HG03095 (cell line): ENCODE results near the gene MEST.
"Not testable (repeated sequence)": the region's sequence is repeated elsewhere in the genome, so short reads cannot be mapped to it uniquely, and the experiment has no call there.

Source experiments
- ATAC-seq: cut with Tn5 transposase; IDR thresholded peaks from one replicate; pipeline ENCODE4 v1.9.1; 2021; ENCODE audit warnings: moderate library complexity; ENCODE audit not compliant: unreplicated experiment

Gene MEST

DNA sequence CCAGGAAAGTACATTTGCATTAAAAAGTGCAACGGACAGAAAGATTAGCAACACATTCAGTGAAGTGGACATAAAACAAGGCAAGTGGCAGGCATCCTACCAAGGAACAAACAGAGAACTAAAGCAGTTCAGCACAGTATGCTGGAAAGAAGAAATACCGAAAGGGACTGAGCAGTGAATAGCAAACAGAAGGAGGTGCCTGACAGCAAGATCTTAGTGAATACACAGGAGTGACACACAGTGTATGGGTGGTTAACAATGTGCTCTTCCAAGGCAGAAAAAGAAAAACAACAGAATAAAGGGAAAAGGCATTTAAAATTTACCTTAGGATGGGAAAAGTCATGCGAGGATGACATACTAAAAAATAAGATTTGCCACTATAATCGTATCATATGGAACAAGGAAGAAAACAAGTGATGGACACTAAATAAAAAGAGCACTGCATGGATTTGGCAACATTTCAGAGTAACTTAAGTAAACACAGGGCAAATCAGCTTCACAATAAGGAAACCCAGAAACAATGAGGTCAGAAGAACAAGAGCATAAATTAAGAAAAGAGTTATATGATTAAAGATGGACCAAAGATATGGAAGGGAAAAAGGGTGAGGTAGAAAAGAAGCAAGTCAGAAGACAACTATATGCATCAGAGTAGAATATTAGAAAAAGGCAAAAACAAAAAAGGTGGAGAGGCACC lies 29.5 kb downstream of the MEST start:
- ATAC-seq = no peak

DNA sequence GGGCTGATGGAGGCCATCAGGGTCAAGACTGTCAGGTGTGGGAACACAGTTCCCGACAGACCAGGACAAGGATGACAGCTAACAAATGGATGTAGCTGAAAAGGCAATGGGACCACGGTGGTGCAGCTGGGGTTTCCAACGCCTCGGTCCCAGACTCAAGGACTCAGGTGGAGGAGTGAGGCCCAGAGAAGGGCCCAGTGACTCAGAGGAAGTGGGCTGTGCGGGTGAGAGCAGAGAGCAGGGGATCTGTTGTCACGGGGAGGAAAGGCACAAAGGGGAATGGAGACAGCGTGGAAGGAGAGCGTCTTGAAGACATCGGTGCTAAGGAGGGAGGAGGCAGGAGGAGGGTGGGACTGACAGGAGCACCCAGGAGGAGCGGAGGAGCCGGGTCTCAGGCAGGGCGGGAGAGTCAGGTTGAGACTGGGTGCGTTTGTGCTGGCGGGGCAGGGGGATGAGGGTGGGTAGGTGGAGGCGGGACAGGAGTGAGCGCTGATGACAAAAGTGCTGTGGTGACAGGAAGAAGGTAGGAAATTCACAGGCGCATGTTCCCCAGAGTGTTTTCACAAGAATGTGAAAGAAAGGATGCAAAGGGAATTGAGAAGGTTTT lies 31.7 kb downstream of the MEST start:
- ATAC-seq = not testable (repeated sequence)

DNA sequence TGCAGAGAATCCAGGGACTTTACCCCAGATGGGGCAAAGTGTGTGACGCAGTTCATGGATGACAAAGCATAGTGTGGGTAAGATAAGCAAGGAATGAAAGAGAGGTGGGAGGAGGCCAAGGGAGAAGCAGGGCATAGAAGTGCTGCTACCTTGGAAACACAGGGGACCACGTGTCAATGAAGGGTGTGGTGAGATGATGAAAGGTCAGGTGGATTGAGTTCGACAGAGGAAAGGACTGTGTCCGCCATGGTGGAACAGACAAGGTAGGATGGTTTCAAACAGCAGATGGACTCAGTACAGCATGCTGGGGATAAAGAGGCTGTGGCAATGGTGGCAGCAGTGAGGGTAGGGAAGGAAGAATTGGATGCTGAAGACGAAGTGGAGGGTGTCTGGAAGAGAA lies 32.7 kb downstream of the MEST start:
- ATAC-seq = no peak

DNA sequence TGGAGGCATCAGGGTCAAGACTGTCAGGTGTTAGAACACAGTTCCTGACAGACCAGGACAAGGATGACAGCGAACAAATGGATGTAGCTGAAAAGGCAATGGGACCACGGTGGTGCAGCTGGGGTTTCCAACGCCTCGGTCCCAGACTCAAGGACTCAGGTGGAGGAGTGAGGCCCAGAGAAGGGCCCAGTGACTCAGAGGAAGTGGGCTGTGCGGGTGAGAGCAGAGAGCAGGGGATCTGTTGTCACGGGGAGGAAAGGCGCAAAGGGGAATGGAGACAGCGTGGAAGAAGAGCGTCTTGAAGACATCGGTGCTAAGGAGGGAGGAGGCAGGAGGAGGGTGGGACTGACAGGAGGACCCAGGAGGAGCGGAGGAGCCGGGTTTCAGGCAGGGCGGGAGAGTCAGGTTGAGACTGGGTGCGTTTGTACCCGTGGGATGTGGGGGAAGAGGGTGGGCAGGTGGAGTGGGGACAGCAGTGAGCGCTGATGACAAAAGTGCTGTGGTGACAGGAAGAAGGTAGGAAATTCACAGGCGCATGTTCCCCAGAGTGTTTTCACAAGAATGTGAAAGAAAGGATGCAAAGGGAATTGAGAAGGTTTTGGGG lies 36.0 kb downstream of the MEST start:
- ATAC-seq = not testable (repeated sequence)

- ATAC-seq = no peak
Observed at GRCh38 chr7:130529417-130529816, 37.5 kb downstream of the MEST start.

- not testable (repeated sequence) for ATAC-seq
Observed at GRCh38 chr7:130537894-130538293, 46.0 kb downstream of the MEST start.

- ATAC-seq = not testable (repeated sequence)
Observed at GRCh38 chr7:130541287-130541686, 49.4 kb downstream of the MEST start.

DNA sequence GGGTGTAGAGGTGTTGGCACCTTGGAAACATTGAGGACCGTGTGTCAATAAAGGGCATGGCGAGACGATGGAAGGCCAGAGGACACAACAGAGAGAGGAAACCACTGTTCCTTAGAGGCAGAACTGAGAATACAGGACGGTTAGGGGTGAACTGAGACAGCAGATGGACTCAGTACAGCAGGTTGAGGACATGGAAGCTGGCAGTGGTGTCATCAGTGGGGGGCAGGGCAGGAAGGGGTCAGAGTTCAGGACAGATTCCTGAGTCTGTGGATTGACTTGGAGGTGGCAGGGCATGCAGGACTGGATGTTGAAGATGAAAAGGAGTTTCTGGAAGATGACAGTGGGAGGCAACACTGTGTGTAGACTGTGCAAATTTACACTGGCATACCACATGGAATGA lies 50.4 kb downstream of the MEST start:
- not testable (repeated sequence) for ATAC-seq

GRCh38 chr7:130543487-130544010 lies 51.7 kb downstream of the MEST start:
- ATAC-seq = no peak

GRCh38 chr7:130544356-130544755 lies 52.5 kb downstream of the MEST start:
- no peak for ATAC-seq

GRCh38 chr7:130553398-130554029 lies 61.6 kb downstream of the MEST start:
- ATAC-seq = no peak

DNA sequence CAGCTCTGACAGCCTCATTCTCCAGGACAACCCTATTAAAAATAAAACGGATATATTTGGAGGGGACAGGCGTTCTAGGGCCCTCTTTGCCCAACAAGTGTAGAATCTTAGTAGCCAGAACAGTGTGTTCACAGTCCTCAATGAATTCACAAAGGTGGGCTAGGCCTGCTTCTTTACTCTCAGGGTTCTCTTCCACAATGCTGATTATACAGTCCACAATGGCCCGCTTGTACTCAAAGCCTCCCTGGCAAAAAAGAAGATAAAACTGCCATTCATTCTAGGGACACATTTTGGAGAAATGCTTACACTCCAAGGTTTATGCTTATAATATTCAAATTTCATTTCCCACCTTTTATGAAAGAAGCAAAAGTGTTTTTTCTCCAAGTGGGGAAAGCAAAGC lies 62.6 kb downstream of the MEST start:
- no peak for ATAC-seq
